ENCODE results near the gene ST3GAL5.
"Not testable (repeated sequence)": the region's sequence is repeated elsewhere in the genome, so short reads cannot be mapped to it uniquely, and the experiment has no call there.

Gene ST3GAL5

GRCh38 chr2:85886590-85886989 lies 2.2 kb downstream of the ST3GAL5 start:
- Histone ChIP-seq H3K27me3 (ENCODE audit: control insufficient read depth, insufficient read depth, low read length) (no peaks in the 10 kb centered on the region), H3K4me3 (ENCODE audit: low read length) (no peak overlapping the region), H3K9me3 (ENCODE audit: control insufficient read depth, low read length) (no peaks in the 10 kb centered on the region), H3K4me1 (ENCODE audit: control insufficient read depth, insufficient read depth, low read length) (peaks cover 13% of the 10 kb centered on the region), H3K36me3 (ENCODE audit: control insufficient read depth, insufficient read depth, low read length) (no peaks in the 10 kb centered on the region), H3K9ac (ENCODE audit: low read length) (no peak overlapping the region)

DNA sequence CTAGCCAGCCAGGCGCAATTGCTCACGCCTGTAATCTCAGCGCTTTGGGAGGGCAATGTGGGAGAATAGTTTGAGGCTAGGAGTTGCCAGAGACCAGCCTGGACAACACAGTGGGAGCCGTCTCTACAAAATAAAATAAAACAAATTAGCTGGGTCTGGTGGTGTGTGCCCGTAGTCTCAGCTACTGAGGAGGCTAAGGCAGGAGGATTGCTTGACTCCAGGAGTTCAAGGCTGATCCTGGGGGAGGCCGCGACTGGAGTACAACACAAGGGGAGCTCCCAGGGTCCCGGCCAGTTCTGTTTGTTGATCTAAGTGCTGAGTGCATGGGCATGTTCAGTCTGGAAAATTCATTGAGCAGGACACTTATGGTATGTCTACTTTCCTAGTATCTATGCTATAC lies 2.6 kb downstream of the ST3GAL5 start:
- H3K4me3 ChIP-seq (ENCODE audit: low read length): no peak overlapping the region

GRCh38 chr2:85881781-85882180 lies 7.0 kb downstream of the ST3GAL5 start:
- not testable (repeated sequence) for H3K4me3 ChIP-seq (ENCODE audit: low read length); H3K36me3 ChIP-seq (ENCODE audit: control insufficient read depth, insufficient read depth, low read length); H3K9ac ChIP-seq (ENCODE audit: low read length); H3K9me3 ChIP-seq (ENCODE audit: control insufficient read depth, low read length); H3K27me3 ChIP-seq (ENCODE audit: control insufficient read depth, insufficient read depth, low read length)
- peaks cover 11% of the 10 kb centered on the region for H3K4me1 ChIP-seq (ENCODE audit: control insufficient read depth, insufficient read depth, low read length)

More for the DNA sequence above, 2.6 kb downstream of the ST3GAL5 start:
- Histone ChIP-seq H3K27me3 (ENCODE audit: control insufficient read depth, insufficient read depth, low read length) (no peaks in the 10 kb centered on the region), H3K36me3 (ENCODE audit: control insufficient read depth, insufficient read depth, low read length) (no peaks in the 10 kb centered on the region), H3K9me3 (ENCODE audit: control insufficient read depth, low read length) (no peaks in the 10 kb centered on the region), H3K9ac (ENCODE audit: low read length) (peak overlapping the region; percentile 15), H3K4me1 (ENCODE audit: control insufficient read depth, insufficient read depth, low read length) (peaks cover 13% of the 10 kb centered on the region)

DNA sequence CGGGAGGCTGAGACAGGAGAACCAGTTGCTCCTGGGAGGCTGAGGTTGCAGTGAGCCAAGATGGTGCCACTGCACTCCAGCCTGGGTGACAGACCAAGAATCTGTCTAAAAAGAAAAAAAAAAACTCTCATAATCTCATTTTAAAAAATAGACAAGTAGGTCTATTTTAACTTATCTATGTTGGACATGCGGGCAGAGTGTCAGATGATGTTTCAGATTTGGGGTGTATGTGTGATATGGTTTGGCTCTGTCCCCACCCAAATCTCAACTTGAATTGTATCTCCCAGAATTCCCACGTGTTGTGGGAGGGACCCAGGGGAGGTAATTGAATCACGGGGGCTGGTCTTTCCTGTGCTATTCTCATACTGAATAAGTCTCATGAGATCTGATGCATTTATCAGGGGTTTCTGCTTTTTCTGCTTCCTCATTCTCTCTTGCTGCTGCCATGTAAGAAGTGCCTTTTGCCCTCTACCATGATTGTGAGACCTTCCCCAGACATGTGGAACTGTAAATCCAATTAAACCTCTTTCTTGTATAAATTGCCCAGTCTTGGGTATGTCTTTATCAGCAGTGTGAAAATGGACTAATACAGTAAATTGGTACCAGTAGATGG lies 8.0 kb downstream of the ST3GAL5 start:
- not testable (repeated sequence) for H3K27me3 ChIP-seq (ENCODE audit: control insufficient read depth, insufficient read depth, low read length); H3K36me3 ChIP-seq (ENCODE audit: control insufficient read depth, insufficient read depth, low read length); H3K9me3 ChIP-seq (ENCODE audit: control insufficient read depth, low read length); H3K4me1 ChIP-seq (ENCODE audit: control insufficient read depth, insufficient read depth, low read length); H3K4me3 ChIP-seq (ENCODE audit: low read length); H3K9ac ChIP-seq (ENCODE audit: low read length)

- H3K9me3 ChIP-seq (ENCODE audit: control insufficient read depth, low read length): no peaks in the 10 kb centered on the region
- H3K27me3 ChIP-seq (ENCODE audit: control insufficient read depth, insufficient read depth, low read length): no peaks in the 10 kb centered on the region
- no peak overlapping the region for H3K4me3 ChIP-seq (ENCODE audit: low read length)
- H3K4me1 ChIP-seq (ENCODE audit: control insufficient read depth, insufficient read depth, low read length): no peaks in the 10 kb centered on the region
- H3K36me3 ChIP-seq (ENCODE audit: control insufficient read depth, insufficient read depth, low read length): no peaks in the 10 kb centered on the region
- no peak overlapping the region for H3K9ac ChIP-seq (ENCODE audit: low read length)
These were observed 9.9 kb downstream of the ST3GAL5 start for GRCh38 chr2:85878719-85879370.

- H3K9me3 ChIP-seq (ENCODE audit: control insufficient read depth, low read length): no peaks in the 10 kb centered on the region
- no peak overlapping the region for H3K4me3 ChIP-seq (ENCODE audit: low read length)
- H3K9ac ChIP-seq (ENCODE audit: low read length): no peak overlapping the region
- H3K4me1 ChIP-seq (ENCODE audit: control insufficient read depth, insufficient read depth, low read length): no peaks in the 10 kb centered on the region
- H3K27me3 ChIP-seq (ENCODE audit: control insufficient read depth, insufficient read depth, low read length): no peaks in the 10 kb centered on the region
- H3K36me3 ChIP-seq (ENCODE audit: control insufficient read depth, insufficient read depth, low read length): no peaks in the 10 kb centered on the region
These were observed 13.3 kb downstream of the ST3GAL5 start for GRCh38 chr2:85875350-85876050.

- no peaks in the 10 kb centered on the region for H3K4me1 ChIP-seq (ENCODE audit: control insufficient read depth, insufficient read depth, low read length)
- no peak overlapping the region for H3K4me3 ChIP-seq (ENCODE audit: low read length)
- no peaks in the 10 kb centered on the region for H3K27me3 ChIP-seq (ENCODE audit: control insufficient read depth, insufficient read depth, low read length)
- H3K36me3 ChIP-seq (ENCODE audit: control insufficient read depth, insufficient read depth, low read length): no peaks in the 10 kb centered on the region
- H3K9me3 ChIP-seq (ENCODE audit: control insufficient read depth, low read length): no peaks in the 10 kb centered on the region
- H3K9ac ChIP-seq (ENCODE audit: low read length): no peak overlapping the region
These were observed 15.1 kb downstream of the ST3GAL5 start for GRCh38 chr2:85873679-85874078.

GRCh38 chr2:85872536-85873161 lies 16.1 kb downstream of the ST3GAL5 start:
- Histone ChIP-seq H3K4me1 (ENCODE audit: control insufficient read depth, insufficient read depth, low read length) (no peaks in the 10 kb centered on the region), H3K9ac (ENCODE audit: low read length) (no peak overlapping the region), H3K36me3 (ENCODE audit: control insufficient read depth, insufficient read depth, low read length) (no peaks in the 10 kb centered on the region), H3K9me3 (ENCODE audit: control insufficient read depth, low read length) (no peaks in the 10 kb centered on the region), H3K4me3 (ENCODE audit: low read length) (no peak overlapping the region), H3K27me3 (ENCODE audit: control insufficient read depth, insufficient read depth, low read length) (no peaks in the 10 kb centered on the region)

GRCh38 chr2:85871494-85872164 lies 17.2 kb downstream of the ST3GAL5 start:
- H3K36me3 ChIP-seq (ENCODE audit: control insufficient read depth, insufficient read depth, low read length): no peaks in the 10 kb centered on the region
- H3K27me3 ChIP-seq (ENCODE audit: control insufficient read depth, insufficient read depth, low read length): no peaks in the 10 kb centered on the region
- H3K9ac ChIP-seq (ENCODE audit: low read length): no peak overlapping the region
- no peaks in the 10 kb centered on the region for H3K9me3 ChIP-seq (ENCODE audit: control insufficient read depth, low read length)
- no peaks in the 10 kb centered on the region for H3K4me1 ChIP-seq (ENCODE audit: control insufficient read depth, insufficient read depth, low read length)
- H3K4me3 ChIP-seq (ENCODE audit: low read length): no peak overlapping the region

GRCh38 chr2:85868822-85869221 lies 20.0 kb downstream of the ST3GAL5 start:
- Histone ChIP-seq H3K27me3 (ENCODE audit: control insufficient read depth, insufficient read depth, low read length) (no peaks in the 10 kb centered on the region), H3K4me1 (ENCODE audit: control insufficient read depth, insufficient read depth, low read length) (no peaks in the 10 kb centered on the region), H3K9me3 (ENCODE audit: control insufficient read depth, low read length) (no peaks in the 10 kb centered on the region), H3K36me3 (ENCODE audit: control insufficient read depth, insufficient read depth, low read length) (no peaks in the 10 kb centered on the region), H3K9ac (ENCODE audit: low read length) (no peak overlapping the region), H3K4me3 (ENCODE audit: low read length) (no peak overlapping the region)

GRCh38 chr2:85867556-85868292 lies 21.1 kb downstream of the ST3GAL5 start:
- no peaks in the 10 kb centered on the region for H3K27me3 ChIP-seq (ENCODE audit: control insufficient read depth, insufficient read depth, low read length)
- H3K4me3 ChIP-seq (ENCODE audit: low read length): no peak overlapping the region
- H3K4me1 ChIP-seq (ENCODE audit: control insufficient read depth, insufficient read depth, low read length): no peaks in the 10 kb centered on the region
- no peaks in the 10 kb centered on the region for H3K36me3 ChIP-seq (ENCODE audit: control insufficient read depth, insufficient read depth, low read length)
- no peak overlapping the region for H3K9ac ChIP-seq (ENCODE audit: low read length)
- no peaks in the 10 kb centered on the region for H3K9me3 ChIP-seq (ENCODE audit: control insufficient read depth, low read length)

All from mucosa of stomach (tissue), 1 donor.